Gastrocnemius medialis (tissue), 4 donors: ENCODE data around the gene STKLD1. TPM values are rescaled to one million over a fixed set of nuclear protein-coding genes. Genes with fewer than 3 reads are reported as not detected.

Source experiments
- ATAC-seq, 2 donors: fragments of 150-250 bp; one replicate each; pipeline ENCODE4 v1.9.1; 2016
- DNase-seq, 2 donors: peaks; one replicate each; pipeline ENCODE4 v3.0.0-alpha.2; 2019
- H3K27ac ChIP-seq, 4 donors: fragments of 200-600 bp; sonication (generic); 1 replicate in 1 of 4; 2 replicates in 3 of 4; pipeline ENCODE4 v1.5.1; 2016 to 2018; ENCODE audit warnings: mild to moderate bottlenecking in 2 of 4, moderate library complexity in 1 of 4
- H3K27me3 ChIP-seq, 3 donors: fragments of 200-600 bp; sonication (generic) in 2 of 3; 1 replicate in 1 of 3; 2 replicates in 2 of 3; pipeline versions ENCODE4 v1.5.1 to v1.6.0; 2016 to 2019; ENCODE audit warnings: mild to moderate bottlenecking in 1 of 3, moderate library complexity in 1 of 3
- H3K36me3 ChIP-seq, 2 donors: fragments of 200-600 bp; sonication (generic) in 1 of 2; one replicate each; pipeline ENCODE4 v1.5.1; 2017 to 2018
- H3K4me1 ChIP-seq, 2 donors: fragments of 200-600 bp; sonication (generic) in 1 of 2; one replicate each; pipeline ENCODE4 v1.5.1; 2016 to 2017; ENCODE audit warnings: mild to moderate bottlenecking in 2 of 2
- H3K4me3 ChIP-seq, 4 donors: fragments of 200-600 bp; sonication (generic) in 3 of 4; 1 replicate in 1 of 4; 2 replicates in 3 of 4; pipeline ENCODE4 v1.5.1; 2016 to 2019; ENCODE audit warnings: mild to moderate bottlenecking in 2 of 4
- H3K9me3 ChIP-seq, 3 donors: fragments of 200-600 bp; sonication (generic) in 2 of 3; 1 replicate in 1 of 3; 2 replicates in 2 of 3; pipeline ENCODE4 v1.5.1; 2016 to 2019
- CTCF ChIP-seq, 5 experiments: fragments of 450-650 bp in 3 of 5; fragments of 200-600 bp in 2 of 5; sonication (generic) in 2 of 5; IDR thresholded peaks in 4 of 5; conservative IDR thresholded peaks in 1 of 5; 1 replicate in 4 of 5; 2 replicates in 1 of 5; pipeline ENCODE4 v1.5.1; 2016 to 2019; ENCODE audit warnings: antibody characterized with exemption in 5 of 5, mild to moderate bottlenecking in 3 of 5, moderate library complexity in 3 of 5
- POLR2A ChIP-seq, 2 donors: fragments of 450-650 bp; IDR thresholded peaks; one replicate each; pipeline ENCODE4 v1.6.1; 2017; ENCODE audit warnings: antibody characterized with exemption in 2 of 2, mild to moderate bottlenecking in 2 of 2, moderate library complexity in 2 of 2
- in situ Hi-C, 4 donors: fragments of 200-750 bp; cut with MboI; loops; one replicate each; pipeline versions ENCODE4 v1.15.0 to v1.8.0; 2017; ENCODE audit warnings: low sequenced_read_pairs in 4 of 4
- intact Hi-C: fragments of 100-400 bp; cut with DNase I; formaldehyde crosslinking; loops from one replicate; pipeline ENCODE4 v1.15.1; 2023; ENCODE audit warnings: low total_unique reads
- total RNA-seq, 4 donors: library from RNA; depleted of rRNA; stranded (reverse); fragments of >200 nt; gene quantifications; one replicate each; pipeline versions ENCODE4 v1.1.0 to v1.2.3, GENCODE V29; 2016

STKLD1 gene
- total RNA-seq, 4 donors from 2014 or later: 0.35 to 1.4 (median 1.1) TPM; not detected in 1

GRCh38 chr9:133357656-133358055 is 18.5 kb upstream of the STKLD1 start:
- Histone ChIP-seq H3K27ac (no peak overlapping the region), H3K36me3 (peaks cover 0 to 42% of the 10 kb centered on the region in 2 donors), H3K4me1 (peaks cover 18 to 28% of the 10 kb centered on the region in 2 donors), H3K4me3 (peak overlapping the region in 2 of 4 donors; percentile 74 to 88), H3K27me3 (no peaks in the 10 kb centered on the region), H3K9me3 (no peaks in the 10 kb centered on the region)
- in situ Hi-C loops: no loop called here
- no peak for TF ChIP-seq POLR2A (IDR thresholded peaks at IDR 0.05)
- no peak for TF ChIP-seq CTCF (IDR thresholded peaks at IDR 0.05 in 4 of 5, conservative IDR thresholded peaks at IDR 0.05 in 1 of 5)
- intact Hi-C loops: loop anchor here (2.0 kb wide), 1 partner anchor 19 kb away; the partner anchor contains the start of genes STKLD1 and SURF4
- ATAC-seq (no peak), DNase-seq (no peak)

- in situ Hi-C loops (no loop called here), intact Hi-C loops (no loop called here)
- Histone ChIP-seq H3K27me3 (no peaks in the 10 kb centered on the region), H3K4me3 (no peak overlapping the region), H3K36me3 (peaks cover 0 to 51% of the 10 kb centered on the region in 2 donors), H3K4me1 (peaks cover 18 to 25% of the 10 kb centered on the region in 2 donors), H3K27ac (no peak overlapping the region), H3K9me3 (no peaks in the 10 kb centered on the region)
- no peak for ATAC-seq
- no peak for DNase-seq
- TF ChIP-seq POLR2A (IDR thresholded peaks at IDR 0.05): no peak
- peak in 2 of 5 experiments; percentile 11 to 13 for TF ChIP-seq CTCF (IDR thresholded peaks at IDR 0.05 in 4 of 5, conservative IDR thresholded peaks at IDR 0.05 in 1 of 5)
Observed at GRCh38 chr9:133359399-133360175, 16.6 kb upstream of the STKLD1 start.

- no peak overlapping the region for H3K4me3 ChIP-seq
- H3K36me3 ChIP-seq: peaks cover 0 to 60% of the 10 kb centered on the region in 2 donors
- H3K27me3 ChIP-seq: no peaks in the 10 kb centered on the region
- in situ Hi-C loops: no loop called here
- DNase-seq (no peak), ATAC-seq (no peak)
- H3K27ac ChIP-seq: no peak overlapping the region
- H3K9me3 ChIP-seq: no peaks in the 10 kb centered on the region
- intact Hi-C loops: no loop called here
- TF ChIP-seq CTCF (IDR thresholded peaks at IDR 0.05 in 4 of 5, conservative IDR thresholded peaks at IDR 0.05 in 1 of 5) (no peak), POLR2A (IDR thresholded peaks at IDR 0.05) (no peak)
- peaks cover 8 to 14% of the 10 kb centered on the region in 2 donors for H3K4me1 ChIP-seq
Observed at GRCh38 chr9:133360400-133361393, 15.5 kb upstream of the STKLD1 start.

GRCh38 chr9:133361507-133362092 is 14.6 kb upstream of the STKLD1 start:
- intact Hi-C loops: no loop called here
- in situ Hi-C loops: no loop called here

More at GRCh38 chr9:133361507-133362092, 14.6 kb upstream of the STKLD1 start:
- Histone ChIP-seq H3K27me3 (no peaks in the 10 kb centered on the region), H3K4me1 (peaks cover 6 to 13% of the 10 kb centered on the region in 2 donors), H3K27ac (no peak overlapping the region), H3K9me3 (no peaks in the 10 kb centered on the region), H3K36me3 (peaks cover 0 to 69% of the 10 kb centered on the region in 2 donors), H3K4me3 (no peak overlapping the region)
- no peak for TF ChIP-seq POLR2A (IDR thresholded peaks at IDR 0.05)
- ATAC-seq (no peak), DNase-seq (no peak)
